Metanephros (tissue), 1 donor: Measurements from ENCODE around the gene NEUROG1. TPM values are rescaled to one million over a fixed set of nuclear protein-coding genes. Genes with fewer than 3 reads are reported as not detected.

Experiments used
- total RNA-seq: library from RNA; depleted of rRNA; stranded (reverse); fragments of >200 nt; gene quantifications from one replicate; pipeline ENCODE4 v1.2.3, GENCODE V29; 2014

The NEUROG1 gene
- not detected for total RNA-seq

DNA sequence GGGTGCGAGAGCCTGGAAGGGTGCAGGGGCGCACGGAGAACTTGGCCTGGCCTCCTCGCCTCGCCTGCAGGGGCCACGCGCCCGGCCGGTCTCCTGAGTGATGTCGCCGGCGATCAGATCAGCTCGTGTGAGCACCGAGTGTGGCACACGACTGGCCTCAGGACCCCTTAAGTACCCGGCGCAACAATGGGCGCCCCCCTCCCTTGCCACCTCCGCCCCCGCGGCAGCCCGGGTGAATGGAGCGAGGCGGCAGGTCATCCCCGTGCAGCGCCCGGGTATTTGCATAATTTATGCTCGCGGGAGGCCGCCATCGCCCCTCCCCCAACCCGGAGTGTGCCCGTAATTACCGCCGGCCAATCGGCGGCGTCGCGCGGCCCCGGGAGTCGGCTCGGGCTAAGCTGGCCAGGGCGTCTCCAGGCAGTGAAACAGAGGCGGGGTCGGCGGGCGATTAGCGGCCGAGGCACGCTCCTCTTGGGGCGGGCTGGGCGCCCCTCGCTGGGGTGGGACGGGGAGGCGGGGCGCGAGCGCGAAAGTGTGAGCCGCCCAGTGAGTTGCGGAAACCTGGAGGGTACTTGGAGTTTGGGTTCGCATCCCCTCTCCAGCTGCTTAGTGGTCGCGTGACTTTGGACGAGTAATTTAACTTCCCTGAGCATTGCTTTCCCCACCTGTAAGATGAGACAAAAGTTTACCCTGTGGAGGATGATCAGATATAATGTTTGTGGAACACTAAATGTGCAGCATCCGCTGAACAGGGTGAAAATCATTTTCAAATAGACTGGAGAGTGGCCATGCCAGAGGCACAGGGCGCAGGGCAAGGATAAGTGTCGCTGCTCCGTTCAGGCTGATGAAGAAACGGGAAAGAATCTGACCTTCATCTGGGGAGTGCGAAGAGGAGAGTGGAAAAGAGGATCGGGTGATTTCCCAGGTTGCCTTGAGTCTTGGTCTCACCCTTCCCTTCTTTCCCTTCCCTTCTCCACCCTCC, at the start of gene NEUROG1:
Gene NEUROG1 (minus strand): TSS at position 145 of the 982 bp plus-strand sequence. CDS start 274 bp downstream, outside the sequence.

DNA sequence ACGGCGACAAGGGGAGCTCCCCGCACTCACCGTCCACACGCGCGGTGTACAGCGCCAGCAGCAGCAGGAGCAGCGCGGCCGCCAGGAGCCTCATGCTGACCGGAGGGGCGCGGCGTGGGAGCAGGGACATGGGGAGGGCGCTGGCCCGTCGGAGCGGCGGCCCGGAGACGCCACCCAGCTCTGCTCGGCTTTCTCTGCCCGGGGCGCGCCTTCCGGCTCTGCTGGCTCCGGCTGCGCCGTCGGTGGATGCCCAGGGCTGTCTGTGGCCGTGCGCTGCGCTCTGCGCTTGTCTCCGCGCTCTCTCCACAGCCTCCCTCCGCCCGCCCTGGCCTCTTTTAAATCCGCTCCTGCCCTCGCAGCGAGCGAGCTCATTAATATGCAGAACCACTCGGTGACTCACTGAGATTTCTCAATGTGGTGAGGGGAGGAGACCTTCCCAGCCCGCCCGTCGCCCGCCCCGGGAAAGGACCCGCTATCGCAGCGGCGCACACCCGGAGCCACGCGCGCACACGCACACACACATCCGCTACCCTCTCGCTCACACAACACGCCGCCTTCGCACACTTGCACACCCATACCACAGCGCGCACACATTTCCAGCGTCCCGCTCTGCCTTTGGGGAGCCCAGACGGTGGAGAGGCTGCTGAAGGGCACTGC, 43.0 kb upstream of the NEUROG1 start, which contains the start of gene CXCL14:
Gene CXCL14 (minus strand): TSS at position 307 of the 657 bp plus-strand sequence. CDS start 213 bp downstream, at position 94.

Other genes starting within 250 kb of the NEUROG1 start
- gene MACROH2A1, start 136.7 kb downstream of the NEUROG1 start, total RNA-seq, result 171 TPM
- not detected for gene DCANP1, start 88.6 kb downstream of the NEUROG1 start, total RNA-seq
- gene TIFAB, start 83.6 kb downstream of the NEUROG1 start, total RNA-seq, result 0.53 TPM
- 37.1 TPM for gene CXCL14, start 43.0 kb upstream of the NEUROG1 start, total RNA-seq